Fibroblast of mammary gland (primary cell): ENCODE measurements around the gene ZNF655.

Experiments
- DNase-seq: peaks from one replicate; pipeline ENCODE4 v3.0.0-alpha.2; 2010; ENCODE audit warnings: low read depth
- H3K4me3 ChIP-seq: 2 replicates; pipeline ENCODE4 v1.5.1; 2011; ENCODE audit warnings: low read depth, mild to moderate bottlenecking, low read length, moderate library complexity; ENCODE audit not compliant: control insufficient read depth
- CTCF ChIP-seq: conservative IDR thresholded peaks from 2 replicates; pipeline ENCODE4 v1.5.1; 2011; ENCODE audit warnings: low read depth, low read length, inconsistent platforms; ENCODE audit not compliant: control insufficient read depth, insufficient read depth

Gene ZNF655

GRCh38 chr7:99625321-99625720 lies 66.9 kb downstream of the ZNF655 start:
- no peak for TF ChIP-seq CTCF
- no peak for DNase-seq

GRCh38 chr7:99625961-99626360 lies 67.5 kb downstream of the ZNF655 start:
- H3K4me3 ChIP-seq, result no peak overlapping the region
- TF ChIP-seq CTCF, result no peak
- DNase-seq, result no peak

More at GRCh38 chr7:99625321-99625720, 66.9 kb downstream of the ZNF655 start:
- no peak overlapping the region for H3K4me3 ChIP-seq
